ENCODE results near the gene YIF1A.

Gene YIF1A

GRCh38 chr11:66282468-66283455 is 6.2 kb downstream of the YIF1A start:
- no peak overlapping the region for H3K4me3 ChIP-seq (ENCODE audit: control insufficient read depth, low read depth, low read length)
- DNase-seq (ENCODE audit: low read depth): peak; percentile 91
- peak; percentile 75 for TF ChIP-seq CTCF (conservative IDR thresholded peaks at IDR 0.05; ENCODE audit: control insufficient read depth, insufficient read depth, low read depth, low read length)

- DNase-seq (ENCODE audit: low read depth): no peak
- H3K4me3 ChIP-seq (ENCODE audit: control insufficient read depth, low read depth, low read length): no peak overlapping the region
- TF ChIP-seq CTCF (conservative IDR thresholded peaks at IDR 0.05; ENCODE audit: control insufficient read depth, insufficient read depth, low read depth, low read length): no peak
Measured at GRCh38 chr11:66281776-66282467, 7.0 kb downstream of the YIF1A start.

GRCh38 chr11:66281001-66281400 is 7.9 kb downstream of the YIF1A start:
- no peak for DNase-seq (ENCODE audit: low read depth)
- TF ChIP-seq CTCF (conservative IDR thresholded peaks at IDR 0.05; ENCODE audit: control insufficient read depth, insufficient read depth, low read depth, low read length): no peak
- no peak overlapping the region for H3K4me3 ChIP-seq (ENCODE audit: control insufficient read depth, low read depth, low read length)

GRCh38 chr11:66280428-66280827 is 8.5 kb downstream of the YIF1A start:
- H3K4me3 ChIP-seq (ENCODE audit: control insufficient read depth, low read depth, low read length): no peak overlapping the region
- no peak for TF ChIP-seq CTCF (conservative IDR thresholded peaks at IDR 0.05; ENCODE audit: control insufficient read depth, insufficient read depth, low read depth, low read length)
- DNase-seq (ENCODE audit: low read depth): no peak

- DNase-seq (ENCODE audit: low read depth): no peak
- TF ChIP-seq CTCF (conservative IDR thresholded peaks at IDR 0.05; ENCODE audit: control insufficient read depth, insufficient read depth, low read depth, low read length): no peak
- H3K4me3 ChIP-seq (ENCODE audit: control insufficient read depth, low read depth, low read length): no peak overlapping the region
Measured at GRCh38 chr11:66279092-66279734, 9.7 kb downstream of the YIF1A start.

- H3K4me3 ChIP-seq (ENCODE audit: control insufficient read depth, low read depth, low read length): no peak overlapping the region
- DNase-seq (ENCODE audit: low read depth): no peak
- TF ChIP-seq CTCF (conservative IDR thresholded peaks at IDR 0.05; ENCODE audit: control insufficient read depth, insufficient read depth, low read depth, low read length): no peak
Measured at GRCh38 chr11:66278363-66279091, 10.4 kb downstream of the YIF1A start.
